Activated B cell treated with CpG ODN at 0.5 μM for 24 hours (primary cell): Measurements from ENCODE around the gene B3GALT6. TPM values are rescaled to one million over a fixed set of nuclear protein-coding genes. Genes with fewer than 3 reads are reported as not detected.

ENCODE experiments used
- ATAC-seq: fragments of 200-7000 bp; cut with Tn5 transposase; one replicate; pipeline ENCODE4 v1.10.0; 2021; ENCODE audit warnings: low read depth, mild to moderate bottlenecking, moderate library complexity
- CTCF ChIA-PET: fragments of 350-600 bp; sonication (Branson Sonifier 250); formaldehyde crosslinking; loops from one replicate; lab custom pipeline; 2021; ENCODE audit warnings: antibody characterized with exemption; lab: Charles Lee
- POLR2A ChIA-PET: fragments of 350-600 bp; sonication (Branson Sonifier 250); formaldehyde crosslinking; loops from one replicate; lab custom pipeline; 2021; ENCODE audit warnings: antibody characterized with exemption; lab: Charles Lee
- DNase-seq: peaks from one replicate; pipeline ENCODE4 v3.0.0; 2022
- H3K27ac Mint-ChIP-seq: one replicate; pipeline ENCODE4 v1.8.0; 2020; ENCODE audit warnings: mixed read lengths
- H3K27me3 Mint-ChIP-seq: one replicate; pipeline ENCODE4 v1.8.0; 2021; ENCODE audit warnings: mixed read lengths
- H3K36me3 Mint-ChIP-seq: one replicate; pipeline ENCODE4 v1.8.0; 2021; ENCODE audit warnings: low read depth, mixed read lengths
- H3K4me1 Mint-ChIP-seq: one replicate; pipeline ENCODE4 v1.8.0; 2021; ENCODE audit warnings: mixed read lengths
- H3K4me3 Mint-ChIP-seq: one replicate; pipeline ENCODE4 v1.8.0; 2020; ENCODE audit warnings: mild to moderate bottlenecking, mixed read lengths
- H3K9me3 Mint-ChIP-seq: one replicate; pipeline ENCODE4 v1.8.0; 2020; ENCODE audit warnings: mixed read lengths
- intact Hi-C: fragments of 100-400 bp; cut with micrococcal nuclease; formaldehyde crosslinking; loops from one replicate; pipeline ENCODE4 v1.15.1; 2024
- total RNA-seq: library from RNA; stranded (reverse); gene quantifications from 2 replicates; pipeline ENCODE4 v1.2.3, GENCODE V29; 2022
- TF ChIP-seq, protein P1 (sequence below): fragments of 200-600 bp; IDR thresholded peaks from one replicate; pipeline ENCODE4 v1.8.0; 2022; ENCODE audit warnings: antibody characterized with exemption, mild to moderate bottlenecking

The B3GALT6 gene
- total RNA-seq, 1 donor from 2014 or later = 22.1 TPM

DNA sequence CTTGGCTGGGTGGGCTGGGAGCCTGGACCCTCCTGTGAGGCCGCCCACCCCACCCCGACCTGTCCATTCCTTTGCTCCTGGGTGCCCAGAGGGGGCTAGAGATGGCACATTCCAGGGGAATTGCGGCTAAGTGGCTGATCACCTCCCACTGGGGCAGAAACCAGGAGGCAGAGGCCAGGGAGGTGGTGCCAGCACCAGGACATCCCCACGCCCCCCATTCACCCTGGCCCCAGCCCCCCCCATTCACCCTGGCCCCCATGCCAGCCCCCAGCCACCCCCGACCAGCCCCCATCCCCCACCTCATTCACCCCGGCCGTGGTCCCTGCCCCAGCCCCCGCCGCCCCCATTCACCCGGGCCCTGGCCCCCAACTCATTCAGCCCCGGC lies 8.3 kb downstream of the B3GALT6 start:
- ChIA-PET POLR2A (interaction anchor here (1.7 kb wide), 1 partner anchor 27 kb away, joined by 4 read pairs; no protein-coding TSS in a partner anchor), CTCF (no interaction called here)
- TF ChIP-seq, protein P1, sequence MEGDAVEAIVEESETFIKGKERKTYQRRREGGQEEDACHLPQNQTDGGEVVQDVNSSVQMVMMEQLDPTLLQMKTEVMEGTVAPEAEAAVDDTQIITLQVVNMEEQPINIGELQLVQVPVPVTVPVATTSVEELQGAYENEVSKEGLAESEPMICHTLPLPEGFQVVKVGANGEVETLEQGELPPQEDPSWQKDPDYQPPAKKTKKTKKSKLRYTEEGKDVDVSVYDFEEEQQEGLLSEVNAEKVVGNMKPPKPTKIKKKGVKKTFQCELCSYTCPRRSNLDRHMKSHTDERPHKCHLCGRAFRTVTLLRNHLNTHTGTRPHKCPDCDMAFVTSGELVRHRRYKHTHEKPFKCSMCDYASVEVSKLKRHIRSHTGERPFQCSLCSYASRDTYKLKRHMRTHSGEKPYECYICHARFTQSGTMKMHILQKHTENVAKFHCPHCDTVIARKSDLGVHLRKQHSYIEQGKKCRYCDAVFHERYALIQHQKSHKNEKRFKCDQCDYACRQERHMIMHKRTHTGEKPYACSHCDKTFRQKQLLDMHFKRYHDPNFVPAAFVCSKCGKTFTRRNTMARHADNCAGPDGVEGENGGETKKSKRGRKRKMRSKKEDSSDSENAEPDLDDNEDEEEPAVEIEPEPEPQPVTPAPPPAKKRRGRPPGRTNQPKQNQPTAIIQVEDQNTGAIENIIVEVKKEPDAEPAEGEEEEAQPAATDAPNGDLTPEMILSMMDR = no peak
- no peak for ATAC-seq
- no peak for DNase-seq
- Mint-ChIP-seq H3K27me3 (no peaks in the 10 kb centered on the region), H3K4me3 (no peak overlapping the region), H3K36me3 (no peaks in the 10 kb centered on the region), H3K27ac (no peak overlapping the region), H3K9me3 (no peaks in the 10 kb centered on the region), H3K4me1 (peaks cover 12% of the 10 kb centered on the region)
- intact Hi-C loops = no loop called here

DNA sequence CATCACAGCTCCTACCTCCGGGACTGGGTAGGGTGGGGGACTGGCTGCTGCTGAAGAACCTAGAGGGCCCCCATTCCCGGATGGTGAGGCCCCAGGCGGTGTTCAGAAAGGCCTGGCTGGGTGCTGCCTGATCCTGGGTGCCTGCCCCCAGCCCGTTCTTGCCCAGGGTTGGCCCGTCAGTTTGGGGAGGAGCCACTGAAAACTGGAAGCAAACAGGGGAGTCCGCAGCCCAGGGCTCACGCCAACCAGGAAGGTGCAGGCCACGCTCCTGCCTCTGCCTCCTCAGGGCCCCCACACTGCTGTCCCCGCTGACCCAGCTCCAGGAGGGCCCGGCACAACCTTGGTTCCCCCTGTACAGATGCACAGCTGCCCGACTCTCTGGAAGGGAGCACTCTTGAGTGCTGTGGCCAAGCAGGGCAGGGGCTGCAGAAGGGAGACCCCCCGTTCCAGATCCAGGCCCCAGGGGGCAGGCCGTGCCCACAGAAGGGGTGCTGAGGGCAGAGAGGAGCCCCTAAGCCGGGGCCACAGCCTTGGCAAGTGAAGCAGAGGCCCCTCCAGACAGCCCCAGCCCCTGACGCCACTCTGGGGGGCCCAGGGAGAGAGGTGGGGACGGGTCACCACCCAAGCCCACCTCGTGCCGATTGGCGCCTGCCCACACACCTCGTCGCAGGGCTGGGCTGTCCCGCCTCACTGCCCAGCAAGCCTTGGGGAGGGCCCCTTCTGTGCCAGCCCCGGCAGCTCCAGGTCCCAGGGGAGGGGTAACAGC lies 9.0 kb downstream of the B3GALT6 start:
- intact Hi-C loops = no loop called here
- TF ChIP-seq, protein P1 = no peak
- H3K27ac Mint-ChIP-seq = no peak overlapping the region
- H3K4me3 Mint-ChIP-seq = no peak overlapping the region
- no peaks in the 10 kb centered on the region for H3K9me3 Mint-ChIP-seq
- H3K36me3 Mint-ChIP-seq = no peaks in the 10 kb centered on the region
- H3K27me3 Mint-ChIP-seq = no peaks in the 10 kb centered on the region
- ATAC-seq (no peak), DNase-seq (no peak)
- peaks cover 12% of the 10 kb centered on the region for H3K4me1 Mint-ChIP-seq
- CTCF ChIA-PET = no interaction called here
- POLR2A ChIA-PET = interaction anchor here (0.6 to 0.7 kb wide), 2 partner anchors 10 to 26 kb away, joined by 3 to 8 read pairs; no protein-coding TSS in a partner anchor

DNA sequence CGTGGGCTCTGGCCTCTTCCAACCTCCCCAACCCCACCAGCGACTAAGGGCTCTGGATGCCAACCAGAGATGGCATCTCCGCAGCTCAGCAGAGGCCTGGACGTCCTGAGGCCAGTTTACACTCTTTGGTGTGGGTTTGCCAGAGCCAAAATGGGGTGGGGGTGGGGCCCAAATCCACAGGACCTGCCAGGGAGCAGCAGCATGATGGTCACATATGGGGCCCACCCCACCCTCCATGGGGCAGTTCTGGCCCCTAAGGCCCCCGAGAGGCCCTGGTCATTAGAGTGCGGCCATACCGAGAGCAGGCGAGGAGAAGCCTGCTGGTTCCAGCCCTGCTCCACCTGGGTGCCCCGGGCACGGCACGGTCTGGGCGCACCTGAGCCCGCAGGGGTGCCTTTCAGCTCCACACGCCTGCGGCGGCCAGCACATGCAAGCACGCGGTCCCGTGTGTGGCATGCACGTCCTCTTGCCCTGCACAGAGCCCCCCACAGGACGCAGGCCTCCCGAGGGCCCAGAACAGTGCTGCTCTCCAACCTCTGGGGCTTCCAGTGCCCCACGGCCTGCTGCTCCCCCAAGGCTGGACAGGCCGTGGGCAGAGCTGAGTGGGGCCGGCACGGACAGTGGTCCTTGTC lies 9.7 kb downstream of the B3GALT6 start:
- intact Hi-C loops = no loop called here
- Mint-ChIP-seq H3K36me3 (no peaks in the 10 kb centered on the region), H3K27ac (no peak overlapping the region), H3K4me3 (no peak overlapping the region), H3K9me3 (no peaks in the 10 kb centered on the region), H3K27me3 (no peaks in the 10 kb centered on the region), H3K4me1 (peaks cover 12% of the 10 kb centered on the region)
- ChIA-PET POLR2A (interaction anchor here (0.6 to 0.7 kb wide), 2 partner anchors 11 to 27 kb away, joined by 3 to 8 read pairs; no protein-coding TSS in a partner anchor), CTCF (interaction anchor here (1.5 kb wide), 1 partner anchor 119 kb away, joined by 3 read pairs; no protein-coding TSS in a partner anchor)
- DNase-seq (no peak), ATAC-seq (no peak)
- TF ChIP-seq, protein P1 = no peak

DNA sequence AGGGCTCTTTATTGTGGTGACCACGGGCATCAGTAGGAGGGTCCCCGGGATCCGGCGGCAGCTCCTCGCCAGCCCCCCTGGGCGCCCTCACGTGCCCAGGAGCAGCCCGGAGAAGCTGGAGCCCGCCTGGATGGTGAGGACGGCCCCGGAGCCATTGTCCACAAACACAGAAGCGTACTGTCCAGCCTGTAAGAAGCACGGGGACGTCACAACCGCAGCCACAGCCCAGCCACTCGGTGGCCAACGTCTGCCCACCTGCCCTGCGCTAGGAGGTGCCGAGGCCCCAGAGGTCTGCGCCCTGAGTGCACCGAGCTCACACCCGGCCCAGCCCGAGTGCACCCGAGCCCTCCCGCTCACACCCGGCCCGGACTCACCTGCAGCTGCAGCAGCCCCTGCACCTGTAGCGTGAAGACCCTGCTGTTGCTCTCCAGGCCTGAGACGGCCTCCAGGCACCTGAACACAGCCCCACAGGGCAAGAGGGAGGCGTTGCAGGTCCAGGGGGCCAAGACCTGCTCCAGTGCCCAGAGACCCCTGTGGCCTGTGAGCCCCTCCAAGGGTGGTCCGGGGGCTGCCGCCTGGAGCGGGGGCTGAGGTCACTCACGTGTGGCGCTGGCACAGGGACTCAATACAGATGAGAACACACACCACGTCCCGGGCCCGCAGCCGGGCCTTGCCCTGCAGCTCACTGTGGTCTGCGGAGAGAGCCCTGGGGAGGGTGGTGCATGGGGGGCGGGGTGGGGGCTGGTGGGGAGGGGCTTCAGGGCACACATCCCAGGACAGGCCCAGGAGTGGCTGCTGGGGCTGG lies 10.6 kb downstream of the B3GALT6 start:
- peaks cover 7% of the 10 kb centered on the region for H3K4me1 Mint-ChIP-seq
- no peak for ATAC-seq
- ChIA-PET CTCF (interaction anchor here (1.5 kb wide), 1 partner anchor 120 kb away, joined by 3 read pairs; no protein-coding TSS in a partner anchor), POLR2A (no interaction called here)
- no peaks in the 10 kb centered on the region for H3K27me3 Mint-ChIP-seq
- H3K27ac Mint-ChIP-seq = no peak overlapping the region
- no peaks in the 10 kb centered on the region for H3K36me3 Mint-ChIP-seq
- intact Hi-C loops = no loop called here
- no peak overlapping the region for H3K4me3 Mint-ChIP-seq
- no peak for DNase-seq
- TF ChIP-seq, protein P1 = no peak
- no peaks in the 10 kb centered on the region for H3K9me3 Mint-ChIP-seq
